Measurements from ENCODE around the gene ECEL1.
"Not testable (repeated sequence)": the region's sequence is repeated elsewhere in the genome, so short reads cannot be mapped to it uniquely, and the experiment has no call there.

Gene ECEL1

GRCh38 chr2:232457121-232458011 is 30.3 kb downstream of the ECEL1 start:
- no peak for DNase-seq

GRCh38 chr2:232456296-232457120 is 31.1 kb downstream of the ECEL1 start:
- DNase-seq, result no peak

GRCh38 chr2:232455426-232456255 is 32.0 kb downstream of the ECEL1 start, which contains the start of gene ALPI:
Gene ALPI (plus strand): TSS chr2:232456153. CDS start chr2:232456200, 47 bp downstream.
- no peak for DNase-seq

GRCh38 chr2:232454630-232455029 is 33.0 kb downstream of the ECEL1 start:
- DNase-seq, result no peak

GRCh38 chr2:232451645-232452044 is 36.0 kb downstream of the ECEL1 start:
- not testable (repeated sequence) for DNase-seq

- no peak for DNase-seq
These were observed 37.7 kb downstream of the ECEL1 start for GRCh38 chr2:232449964-232450363.

GRCh38 chr2:232448304-232448690 is 39.3 kb downstream of the ECEL1 start:
- DNase-seq, result no peak

GRCh38 chr2:232447638-232448303 is 39.9 kb downstream of the ECEL1 start:
- DNase-seq, result no peak

GRCh38 chr2:232447091-232447620 is 40.5 kb downstream of the ECEL1 start:
- no peak for DNase-seq

GRCh38 chr2:232446266-232446777 is 41.3 kb downstream of the ECEL1 start:
- DNase-seq, result not testable (repeated sequence)

- not testable (repeated sequence) for DNase-seq
These were observed 42.3 kb downstream of the ECEL1 start for GRCh38 chr2:232445149-232445885.

- peak; percentile 50 for DNase-seq
These were observed 43.1 kb downstream of the ECEL1 start for GRCh38 chr2:232444409-232445148.

GRCh38 chr2:232443669-232444408 is 43.8 kb downstream of the ECEL1 start:
- DNase-seq, result not testable (repeated sequence)

- not testable (repeated sequence) for DNase-seq
These were observed 44.6 kb downstream of the ECEL1 start for GRCh38 chr2:232443047-232443446.

- not testable (repeated sequence) for DNase-seq
These were observed 45.2 kb downstream of the ECEL1 start for GRCh38 chr2:232442431-232442830.

- not testable (repeated sequence) for DNase-seq
These were observed 45.7 kb downstream of the ECEL1 start for GRCh38 chr2:232441922-232442321.

GRCh38 chr2:232441147-232441651 is 46.4 kb downstream of the ECEL1 start:
- DNase-seq, result no peak

GRCh38 chr2:232440220-232441018 is 47.2 kb downstream of the ECEL1 start:
- DNase-seq, result peak; percentile 10
